Activated T-helper 1 cell treated with Interleukin-2 at 50 U/mL for 16 hours (primary cell): ENCODE results near the gene GRM5.
"Not testable (repeated sequence)": the region's sequence is repeated elsewhere in the genome, so short reads cannot be mapped to it uniquely, and the experiment has no call there.

Source experiments
- DNase-seq: peaks from one replicate; pipeline ENCODE4 v3.0.0-alpha.2; 2020; ENCODE audit warnings: low read depth

GRM5 gene

DNA sequence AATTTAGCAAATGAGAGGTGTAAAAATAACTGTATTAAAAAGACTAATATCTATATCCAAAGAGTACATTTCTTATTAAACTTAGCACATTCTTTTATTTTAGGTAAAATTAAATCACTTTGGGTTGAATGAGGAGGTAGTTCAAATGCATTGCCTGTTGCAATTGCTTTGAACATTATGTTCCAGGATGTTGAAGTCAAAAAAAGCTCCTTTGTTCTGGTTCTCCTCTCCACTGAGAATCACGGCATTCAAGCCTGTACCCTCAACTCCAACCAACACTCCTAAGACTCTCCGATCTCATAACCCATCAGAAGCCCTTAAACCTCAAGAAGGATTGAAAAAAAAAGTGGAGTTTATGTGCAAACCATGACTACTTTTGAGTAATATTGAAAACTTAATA lies 230.1 kb downstream of the GRM5 start:
- DNase-seq, result not testable (repeated sequence)

- DNase-seq, result no peak
Measured at GRCh38 chr11:88831303-88831890, 234.4 kb downstream of the GRM5 start.

DNA sequence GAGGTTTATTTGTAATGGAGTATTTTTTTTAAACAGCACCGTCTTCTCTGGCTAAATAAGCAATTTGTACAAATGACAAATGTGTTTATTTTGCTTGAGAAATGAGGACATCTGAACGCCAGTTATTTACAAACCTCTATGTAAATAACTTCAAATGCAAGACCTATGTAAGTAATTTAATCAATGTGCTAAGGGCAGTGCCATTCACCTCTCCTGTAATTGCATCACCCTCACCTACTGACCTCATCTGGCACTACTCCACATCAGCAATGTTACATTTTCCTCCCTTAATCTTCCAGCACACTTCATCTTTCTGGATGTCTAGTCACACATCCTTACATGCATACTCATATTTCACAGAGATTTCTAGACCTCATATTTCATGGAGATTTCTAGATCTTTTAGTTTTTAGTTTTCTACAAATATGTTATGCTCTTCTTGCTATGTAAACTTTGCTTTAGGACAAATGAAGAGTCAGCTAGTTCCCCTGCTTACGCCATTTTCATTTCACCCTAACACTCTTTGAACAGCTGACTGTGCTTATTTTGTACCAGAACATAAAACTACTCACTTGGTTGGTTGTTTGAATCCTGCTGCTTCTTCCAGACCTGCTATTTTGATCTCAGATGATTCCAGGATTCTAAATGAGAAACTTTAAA lies 238.6 kb downstream of the GRM5 start:
- no peak for DNase-seq

GRCh38 chr11:88819616-88820015 lies 246.2 kb downstream of the GRM5 start:
- no peak for DNase-seq

DNA sequence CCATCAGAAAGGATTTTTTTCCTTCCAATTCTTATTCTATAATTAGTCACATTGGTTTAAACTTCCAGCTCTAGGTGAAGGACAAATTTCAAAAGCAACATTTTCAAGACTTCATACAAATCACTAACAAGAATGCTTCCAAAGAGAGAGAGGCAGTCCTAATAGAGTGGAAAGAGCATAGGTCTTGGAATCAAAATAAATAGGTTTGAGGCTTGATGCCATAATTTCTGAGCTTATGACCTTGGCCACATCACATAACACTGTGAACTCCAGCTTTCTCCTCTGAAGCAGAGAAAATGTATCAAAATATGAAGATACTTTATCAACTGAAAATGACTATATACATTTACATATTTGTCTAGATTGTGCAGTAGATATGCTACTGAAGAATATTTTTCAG lies 246.8 kb downstream of the GRM5 start:
- no peak for DNase-seq

DNA sequence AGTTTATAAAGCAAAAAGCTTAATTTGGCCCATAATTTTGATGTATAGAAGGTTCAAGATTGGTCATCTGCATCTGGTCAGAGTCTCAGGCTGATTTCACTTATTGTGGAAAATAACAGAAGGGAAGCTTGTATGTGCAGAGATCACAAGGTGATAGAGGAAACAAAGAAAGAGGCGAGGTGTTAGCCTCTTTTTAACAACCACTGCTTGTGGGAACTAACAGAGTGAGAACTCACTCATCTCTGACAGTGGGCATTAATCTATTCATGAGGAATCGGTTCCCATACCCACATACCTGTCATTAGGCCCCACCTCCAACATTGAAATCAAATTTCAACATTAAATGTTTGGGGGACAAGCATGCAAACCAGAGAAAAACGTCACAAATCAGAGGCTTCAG lies 250.3 kb downstream of the GRM5 start:
- DNase-seq, result no peak

GRCh38 chr11:88814076-88814475 lies 251.7 kb downstream of the GRM5 start:
- no peak for DNase-seq

- no peak for DNase-seq
Measured at GRCh38 chr11:88813233-88813915, 252.4 kb downstream of the GRM5 start.

DNA sequence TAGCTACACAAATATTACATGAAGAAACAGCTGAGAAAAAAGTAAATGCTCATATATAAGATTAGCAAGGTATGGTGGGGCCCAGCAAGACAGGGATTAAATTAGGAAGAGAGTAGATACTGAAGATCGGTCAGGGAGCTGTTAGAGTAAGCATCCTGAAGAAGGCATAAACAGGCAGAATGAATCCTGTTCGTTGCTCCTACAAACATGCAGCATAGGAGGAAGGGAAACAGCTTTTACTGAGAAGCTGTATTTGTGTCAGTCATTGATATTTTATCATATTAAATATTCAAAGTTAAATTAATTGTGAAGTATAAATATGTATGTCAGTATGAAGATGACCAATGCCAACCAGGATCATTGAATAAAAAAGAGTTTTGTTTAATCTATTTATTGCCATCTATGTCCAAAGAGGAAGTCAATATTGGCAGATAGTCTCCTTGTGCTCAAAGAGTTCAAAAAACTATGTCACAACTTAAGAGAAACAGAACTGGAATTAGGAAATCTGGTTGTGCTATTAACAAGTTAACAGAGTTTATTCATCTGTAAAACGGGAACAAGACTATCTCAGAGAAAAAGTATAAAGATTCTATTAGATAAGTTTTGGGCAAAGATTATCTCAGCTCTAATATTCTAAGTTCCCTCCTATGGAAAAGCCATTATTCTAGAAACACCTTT lies 255.2 kb downstream of the GRM5 start:
- no peak for DNase-seq

DNA sequence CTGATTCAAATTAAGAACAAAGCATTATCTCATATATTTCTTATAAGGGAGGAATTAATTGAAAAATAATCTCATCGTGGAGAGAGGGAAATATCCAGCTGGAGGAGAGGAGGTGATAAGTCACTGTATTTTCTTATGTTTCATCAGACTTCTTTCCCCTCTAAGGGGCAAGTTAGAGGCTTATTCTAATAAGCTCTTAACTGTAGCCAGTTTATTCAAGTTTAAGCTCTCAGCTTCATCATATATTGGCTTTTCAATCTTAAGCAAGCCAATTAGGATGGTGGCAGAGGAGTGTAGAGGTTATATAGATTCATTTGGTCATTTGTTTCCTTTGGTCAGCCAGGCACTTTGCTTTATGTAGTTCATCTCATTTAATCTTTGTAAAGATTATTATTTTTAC lies 256.7 kb downstream of the GRM5 start:
- no peak for DNase-seq

DNA sequence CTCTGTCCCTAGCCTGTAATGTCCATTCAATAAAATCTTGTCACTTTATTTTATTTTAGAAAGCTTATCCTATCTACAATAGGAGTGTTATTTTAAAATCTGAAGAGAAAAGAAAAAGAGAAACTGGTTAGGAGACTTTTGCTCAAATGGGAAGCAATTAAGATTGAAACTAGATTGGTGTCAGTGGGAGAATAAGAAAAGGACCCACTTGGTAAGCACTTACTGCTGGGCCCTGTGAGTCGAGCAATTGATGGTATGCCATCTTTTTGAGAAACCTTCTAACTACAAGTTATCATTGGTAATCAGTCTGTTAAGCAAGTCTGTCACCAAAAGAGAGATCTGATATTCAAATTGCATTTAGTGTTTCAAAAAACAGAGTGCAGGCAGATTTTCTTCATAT lies 258.4 kb downstream of the GRM5 start:
- no peak for DNase-seq

GRCh38 chr11:88806410-88806809 lies 259.4 kb downstream of the GRM5 start:
- DNase-seq, result no peak

DNA sequence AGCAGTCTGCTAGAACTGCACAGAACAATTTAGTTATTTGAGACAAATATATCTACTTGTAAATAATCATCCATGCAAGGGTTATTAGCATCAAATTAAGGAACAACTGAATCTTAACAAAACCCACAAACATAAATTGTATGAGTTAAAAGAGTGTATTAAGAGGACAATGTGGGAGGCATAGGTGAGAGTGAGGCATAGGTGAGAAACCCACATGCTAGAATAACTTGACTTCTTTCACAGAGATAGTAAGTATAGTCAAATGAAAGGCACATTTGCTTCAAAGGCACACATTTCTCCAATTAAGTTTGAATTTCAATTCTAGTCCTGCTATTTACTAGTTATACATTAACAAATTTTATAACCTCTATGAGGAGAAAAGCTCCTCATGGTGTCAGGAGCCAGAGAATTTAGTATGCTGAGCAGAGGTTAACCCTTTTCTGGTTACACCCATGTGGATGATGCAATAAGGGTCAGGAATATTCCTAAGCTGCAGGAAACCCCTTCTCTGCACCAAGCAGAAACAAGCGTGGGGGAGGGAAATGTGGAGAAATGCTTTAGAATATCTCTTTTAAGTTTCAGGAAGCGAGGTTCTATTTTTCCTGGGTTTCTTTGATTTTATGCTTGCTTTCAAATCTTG lies 264.2 kb downstream of the GRM5 start:
- no peak for DNase-seq

DNA sequence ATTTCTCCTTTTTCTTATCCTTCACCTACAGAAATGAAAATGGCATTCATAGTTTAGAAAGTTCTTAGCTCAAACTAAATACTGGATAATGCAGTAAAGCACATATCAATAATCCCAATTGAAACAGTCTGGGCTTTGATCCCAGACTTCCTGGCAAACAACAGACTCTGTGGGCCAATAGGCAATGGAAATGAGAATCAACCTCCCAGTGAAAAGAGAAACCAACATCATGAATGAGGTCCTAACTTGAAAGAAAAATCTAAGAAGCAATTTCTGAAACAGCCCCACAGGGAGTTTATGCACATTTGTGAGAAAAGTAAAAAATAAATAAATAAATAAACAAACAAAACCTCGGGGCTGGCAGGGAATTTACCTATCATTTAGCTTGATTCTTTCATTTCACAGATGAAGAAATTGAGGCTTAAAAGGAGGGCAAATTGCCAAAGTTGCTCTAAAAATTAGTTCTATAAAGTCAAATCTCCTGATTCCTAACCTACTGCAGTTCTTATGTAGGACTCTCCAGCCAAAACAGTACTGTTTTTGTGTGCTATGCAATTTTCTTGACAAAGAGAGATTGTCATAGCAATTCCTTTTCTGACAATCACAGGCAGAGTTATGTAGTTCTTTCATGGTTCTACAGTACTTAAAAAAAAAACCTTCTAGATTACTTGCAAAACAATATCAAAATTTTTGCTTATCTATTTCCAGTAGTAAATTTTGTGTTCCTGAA lies 265.8 kb downstream of the GRM5 start:
- DNase-seq, result no peak

DNA sequence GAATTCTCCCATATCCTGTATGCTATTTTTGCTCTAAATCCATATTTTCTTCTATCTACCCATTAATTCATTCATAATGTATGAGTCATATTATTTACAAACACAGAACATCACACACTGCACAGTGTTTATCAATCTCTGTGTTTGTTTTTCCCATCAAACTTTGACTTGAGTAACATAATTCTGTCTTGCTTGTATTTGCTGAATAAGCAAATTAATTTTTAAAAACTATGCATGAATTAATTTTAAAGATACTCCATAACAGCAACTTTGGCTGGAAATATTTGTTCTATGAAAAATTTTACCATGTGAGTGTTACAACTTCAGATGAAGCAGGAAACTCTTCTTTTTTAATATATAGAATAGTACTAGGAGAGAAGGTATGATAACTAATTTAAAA lies 275.6 kb downstream of the GRM5 start:
- no peak for DNase-seq

- DNase-seq, result no peak
Measured at GRCh38 chr11:88779577-88779976, 286.2 kb downstream of the GRM5 start.

DNA sequence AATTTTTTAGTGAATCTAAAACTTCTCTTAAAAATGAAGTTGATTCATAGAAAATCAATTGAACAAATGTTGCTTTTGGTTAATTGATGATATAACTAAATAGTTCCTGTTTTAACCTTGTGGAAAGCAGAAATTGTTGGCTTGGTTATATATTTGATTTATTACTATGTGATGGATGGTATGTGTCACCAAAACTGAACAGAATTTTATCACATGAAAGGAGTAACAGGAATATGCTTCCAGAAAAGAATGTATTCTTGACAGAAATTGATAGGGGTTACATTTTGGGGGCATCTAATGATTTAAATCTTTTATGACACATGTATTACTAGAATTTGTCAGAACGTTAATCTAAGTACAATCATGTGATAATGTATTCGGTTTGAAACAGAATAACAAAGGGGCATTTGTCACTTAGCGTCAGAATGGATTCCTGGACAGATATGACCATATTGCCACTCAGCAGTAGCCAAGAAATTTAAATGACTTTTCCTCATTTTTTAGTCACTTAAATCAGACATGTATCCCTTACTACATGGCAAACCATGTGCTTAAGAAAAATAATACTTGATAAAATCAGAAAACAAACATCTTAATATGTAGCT lies 295.2 kb downstream of the GRM5 start:
- no peak for DNase-seq

- no peak for DNase-seq
Measured at GRCh38 chr11:88744140-88744539, 321.6 kb downstream of the GRM5 start.

DNA sequence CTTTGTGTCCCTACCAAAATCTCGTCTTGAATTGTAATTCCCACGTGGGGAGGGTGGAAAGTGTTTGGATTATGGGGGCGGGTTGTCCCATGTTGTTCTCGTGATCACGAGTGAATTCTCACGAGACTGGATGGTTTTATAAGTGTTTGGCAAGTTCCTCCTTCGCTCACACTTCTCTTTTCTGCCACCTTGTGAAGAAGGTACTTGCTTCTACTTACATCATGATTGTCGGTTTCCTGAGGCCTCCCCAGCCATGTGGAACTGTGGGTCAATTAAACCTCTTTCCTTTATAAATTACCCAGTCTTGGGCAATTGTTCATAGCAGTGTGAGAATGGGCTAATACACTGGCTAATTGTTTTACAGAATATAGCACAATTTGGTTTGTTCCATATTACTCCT lies 326.3 kb downstream of the GRM5 start:
- no peak for DNase-seq

DNA sequence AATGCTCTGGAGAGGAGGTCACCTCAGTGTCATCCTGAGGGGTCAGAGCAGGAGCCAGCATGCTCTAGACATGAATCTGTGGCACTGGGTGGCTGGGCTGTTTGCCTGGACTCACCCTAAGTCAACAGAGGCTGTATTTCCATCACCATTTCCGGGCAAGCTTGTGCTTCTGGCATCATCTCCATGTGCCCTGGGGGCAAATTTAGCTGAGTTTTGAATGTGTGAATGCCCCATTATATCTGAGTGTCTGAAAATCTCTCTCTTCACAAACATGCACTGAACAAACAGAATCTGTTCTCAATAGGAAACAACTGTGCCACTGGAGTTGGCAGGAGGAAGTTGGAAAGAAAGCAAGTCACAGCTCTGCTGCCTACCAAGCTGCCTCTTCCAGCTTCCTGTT lies 356.2 kb downstream of the GRM5 start:
- DNase-seq, result no peak

GRCh38 chr11:88704485-88704884 lies 361.3 kb downstream of the GRM5 start:
- DNase-seq, result no peak

- DNase-seq, result no peak
Measured at GRCh38 chr11:88701816-88702215, 364.0 kb downstream of the GRM5 start.
